KMS-11 (cell line): ENCODE data around the gene NCKAP5.

ENCODE experiments used
- H2AFZ ChIP-seq: fragments of 200-600 bp; sonication (generic); 2 replicates; pipeline ENCODE4 v1.6.1; 2016; ENCODE audit warnings: antibody characterized with exemption, mixed run types, low read depth
- H3K27ac ChIP-seq: fragments of 200-600 bp; sonication (generic); 2 replicates; pipeline ENCODE4 v1.6.1; 2016; ENCODE audit warnings: mild to moderate bottlenecking, mixed run types
- H3K27me3 ChIP-seq: fragments of 200-600 bp; sonication (generic); 2 replicates; pipeline ENCODE4 v1.6.1; 2017; ENCODE audit warnings: mild to moderate bottlenecking, low read depth, mixed run types, moderate library complexity; ENCODE audit not compliant: insufficient read depth
- H3K36me3 ChIP-seq: fragments of 200-600 bp; sonication (generic); 2 replicates; pipeline ENCODE4 v1.6.1; 2017; ENCODE audit warnings: mild to moderate bottlenecking, mixed run types; ENCODE audit not compliant: insufficient read depth
- H3K4me1 ChIP-seq: fragments of 200-600 bp; sonication (generic); 2 replicates; pipeline ENCODE4 v1.6.1; 2016; ENCODE audit warnings: mild to moderate bottlenecking, low read depth, mixed run types; ENCODE audit not compliant: poor library complexity, severe bottlenecking
- H3K4me2 ChIP-seq: fragments of 200-600 bp; sonication (generic); 2 replicates; pipeline ENCODE4 v1.7.0; 2016; ENCODE audit warnings: mild to moderate bottlenecking, mixed run types
- H3K4me3 ChIP-seq: fragments of 200-600 bp; sonication (generic); IDR thresholded peaks from 2 replicates; pipeline ENCODE4 v1.6.1; 2017; ENCODE audit warnings: low read depth, low read length, mixed read lengths; ENCODE audit not compliant: insufficient read depth
- H3K79me2 ChIP-seq: fragments of 200-600 bp; sonication (generic); 2 replicates; pipeline ENCODE4 v1.6.1; 2016; ENCODE audit warnings: low read depth, mixed run types; ENCODE audit not compliant: insufficient read depth
- H3K9ac ChIP-seq: fragments of 200-600 bp; sonication (generic); 2 replicates; pipeline ENCODE4 v1.6.1; 2016; ENCODE audit warnings: mild to moderate bottlenecking, mixed run types
- H4K20me1 ChIP-seq: fragments of 200-600 bp; sonication (generic); 2 replicates; pipeline ENCODE4 v1.6.1; 2016; ENCODE audit warnings: mild to moderate bottlenecking, mixed run types; ENCODE audit not compliant: insufficient read depth
- TF ChIP-seq, protein P1 (sequence below): fragments of 200-600 bp; sonication (generic); conservative IDR thresholded peaks from 2 replicates; pipeline ENCODE4 v1.6.1; 2017; ENCODE audit warnings: low read depth, mild to moderate bottlenecking, antibody characterized with exemption, low read length, moderate library complexity, mixed read lengths

Gene NCKAP5

DNA sequence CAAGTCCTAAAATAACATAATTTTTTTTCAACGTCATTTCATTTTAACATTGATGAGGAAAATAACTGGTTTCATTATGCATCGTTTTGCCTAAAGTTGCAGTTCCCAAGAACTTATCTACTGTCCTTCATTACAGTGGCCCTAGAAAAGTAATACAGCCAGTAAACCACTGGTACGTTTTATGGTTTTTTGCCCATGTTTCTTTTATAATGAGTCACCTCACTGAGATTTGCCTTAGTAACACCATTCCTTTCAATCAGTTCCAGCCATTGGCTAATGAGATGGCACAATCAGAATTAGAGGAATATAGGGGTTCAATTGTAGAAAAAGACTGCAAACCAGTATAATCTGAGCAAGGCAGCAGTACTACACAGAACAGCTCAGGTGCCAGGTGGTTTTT, 475.7 kb downstream of the NCKAP5 start:
- Histone ChIP-seq H3K4me2 (no peak overlapping the region), H3K4me3 (no peak overlapping the region), H4K20me1 (no peaks in the 10 kb centered on the region), H3K9ac (no peak overlapping the region), H3K27me3 (no peaks in the 10 kb centered on the region), H3K27ac (no peak overlapping the region), H2AFZ (no peak overlapping the region), H3K4me1 (no peaks in the 10 kb centered on the region), H3K79me2 (no peaks in the 10 kb centered on the region), H3K36me3 (no peaks in the 10 kb centered on the region)
- TF ChIP-seq, protein P1, sequence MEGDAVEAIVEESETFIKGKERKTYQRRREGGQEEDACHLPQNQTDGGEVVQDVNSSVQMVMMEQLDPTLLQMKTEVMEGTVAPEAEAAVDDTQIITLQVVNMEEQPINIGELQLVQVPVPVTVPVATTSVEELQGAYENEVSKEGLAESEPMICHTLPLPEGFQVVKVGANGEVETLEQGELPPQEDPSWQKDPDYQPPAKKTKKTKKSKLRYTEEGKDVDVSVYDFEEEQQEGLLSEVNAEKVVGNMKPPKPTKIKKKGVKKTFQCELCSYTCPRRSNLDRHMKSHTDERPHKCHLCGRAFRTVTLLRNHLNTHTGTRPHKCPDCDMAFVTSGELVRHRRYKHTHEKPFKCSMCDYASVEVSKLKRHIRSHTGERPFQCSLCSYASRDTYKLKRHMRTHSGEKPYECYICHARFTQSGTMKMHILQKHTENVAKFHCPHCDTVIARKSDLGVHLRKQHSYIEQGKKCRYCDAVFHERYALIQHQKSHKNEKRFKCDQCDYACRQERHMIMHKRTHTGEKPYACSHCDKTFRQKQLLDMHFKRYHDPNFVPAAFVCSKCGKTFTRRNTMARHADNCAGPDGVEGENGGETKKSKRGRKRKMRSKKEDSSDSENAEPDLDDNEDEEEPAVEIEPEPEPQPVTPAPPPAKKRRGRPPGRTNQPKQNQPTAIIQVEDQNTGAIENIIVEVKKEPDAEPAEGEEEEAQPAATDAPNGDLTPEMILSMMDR: no peak

- Histone ChIP-seq H3K79me2 (no peaks in the 10 kb centered on the region), H3K36me3 (no peaks in the 10 kb centered on the region), H3K27me3 (no peaks in the 10 kb centered on the region), H3K9ac (no peak overlapping the region), H3K4me1 (no peaks in the 10 kb centered on the region), H4K20me1 (no peaks in the 10 kb centered on the region), H3K4me3 (no peak overlapping the region), H3K4me2 (no peak overlapping the region), H2AFZ (no peak overlapping the region), H3K27ac (no peak overlapping the region)
- TF ChIP-seq, protein P1: no peak
Observed at GRCh38 chr2:133090358-133090757, 477.9 kb downstream of the NCKAP5 start.

GRCh38 chr2:133086176-133086575, 482.1 kb downstream of the NCKAP5 start:
- H3K36me3 ChIP-seq: no peaks in the 10 kb centered on the region
- H3K4me1 ChIP-seq: no peaks in the 10 kb centered on the region
- H3K9ac ChIP-seq: no peak overlapping the region
- no peaks in the 10 kb centered on the region for H3K79me2 ChIP-seq
- no peak overlapping the region for H3K4me3 ChIP-seq
- H4K20me1 ChIP-seq: no peaks in the 10 kb centered on the region
- H3K4me2 ChIP-seq: no peak overlapping the region
- TF ChIP-seq, protein P1: no peak
- H3K27me3 ChIP-seq: no peaks in the 10 kb centered on the region
- no peak overlapping the region for H2AFZ ChIP-seq
- H3K27ac ChIP-seq: no peak overlapping the region

DNA sequence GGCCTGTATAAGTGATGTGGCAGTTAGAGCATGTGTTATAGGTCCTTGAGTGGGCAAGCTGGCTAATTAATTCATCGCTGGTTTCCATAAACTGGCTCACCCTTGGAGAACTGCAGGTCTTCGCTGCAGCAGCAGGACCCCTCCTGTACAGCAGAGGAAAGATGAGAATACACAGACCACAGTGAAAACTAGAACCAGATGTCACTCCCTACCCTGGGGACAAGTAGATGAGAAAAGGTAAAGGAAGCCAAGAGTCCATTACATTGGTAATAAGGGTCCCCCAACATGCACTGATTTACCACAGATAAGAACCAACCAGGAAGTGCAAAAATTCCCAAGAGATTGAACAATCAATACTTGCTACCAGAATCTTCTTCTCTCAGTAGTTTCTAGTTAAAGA, 482.6 kb downstream of the NCKAP5 start:
- Histone ChIP-seq H3K9ac (no peak overlapping the region), H3K36me3 (no peaks in the 10 kb centered on the region), H3K4me2 (no peak overlapping the region), H2AFZ (no peak overlapping the region), H3K4me3 (no peak overlapping the region), H3K4me1 (no peaks in the 10 kb centered on the region), H3K27ac (no peak overlapping the region), H3K27me3 (no peaks in the 10 kb centered on the region), H3K79me2 (no peaks in the 10 kb centered on the region), H4K20me1 (no peaks in the 10 kb centered on the region)
- TF ChIP-seq, protein P1: no peak

DNA sequence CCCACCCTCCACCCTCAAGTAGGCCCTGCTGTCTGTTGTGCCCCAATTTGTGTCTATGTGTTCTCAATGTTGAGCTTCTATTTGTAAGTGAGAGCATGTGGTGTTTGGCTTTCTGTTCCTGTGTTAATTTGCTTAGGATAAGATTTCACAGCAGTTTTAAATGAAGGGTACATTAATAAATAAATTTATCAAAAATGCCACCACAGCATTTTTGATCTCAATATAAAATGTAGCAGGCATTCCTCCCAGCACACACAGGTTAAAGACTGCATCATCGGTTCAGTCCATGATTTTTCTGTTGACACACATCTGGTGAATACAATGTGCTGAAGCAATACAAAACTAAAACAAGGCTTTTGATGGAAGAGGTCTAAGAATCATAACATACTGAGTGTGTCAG, 486.2 kb downstream of the NCKAP5 start:
- Histone ChIP-seq H3K79me2 (no peaks in the 10 kb centered on the region), H3K27me3 (no peaks in the 10 kb centered on the region)
- TF ChIP-seq, protein P1: no peak

More for the DNA sequence above, 486.2 kb downstream of the NCKAP5 start:
- Histone ChIP-seq H3K27ac (no peak overlapping the region), H4K20me1 (no peaks in the 10 kb centered on the region), H3K9ac (no peak overlapping the region), H3K4me2 (no peak overlapping the region), H3K4me3 (no peak overlapping the region), H3K36me3 (no peaks in the 10 kb centered on the region), H3K4me1 (no peaks in the 10 kb centered on the region), H2AFZ (no peak overlapping the region)
